WI38 (cell line): ENCODE results near the gene IFITM1.

Experiments
- H3K4me3 ChIP-seq: 2 replicates; pipeline ENCODE4 v1.5.1; 2011; ENCODE audit warnings: low read depth, mild to moderate bottlenecking, control low read depth, low read length
- CTCF ChIP-seq: IDR thresholded peaks from 2 replicates; pipeline ENCODE4 v1.5.1; 2012; ENCODE audit warnings: low read depth, mild to moderate bottlenecking, control low read depth, low read length

IFITM1 gene

DNA sequence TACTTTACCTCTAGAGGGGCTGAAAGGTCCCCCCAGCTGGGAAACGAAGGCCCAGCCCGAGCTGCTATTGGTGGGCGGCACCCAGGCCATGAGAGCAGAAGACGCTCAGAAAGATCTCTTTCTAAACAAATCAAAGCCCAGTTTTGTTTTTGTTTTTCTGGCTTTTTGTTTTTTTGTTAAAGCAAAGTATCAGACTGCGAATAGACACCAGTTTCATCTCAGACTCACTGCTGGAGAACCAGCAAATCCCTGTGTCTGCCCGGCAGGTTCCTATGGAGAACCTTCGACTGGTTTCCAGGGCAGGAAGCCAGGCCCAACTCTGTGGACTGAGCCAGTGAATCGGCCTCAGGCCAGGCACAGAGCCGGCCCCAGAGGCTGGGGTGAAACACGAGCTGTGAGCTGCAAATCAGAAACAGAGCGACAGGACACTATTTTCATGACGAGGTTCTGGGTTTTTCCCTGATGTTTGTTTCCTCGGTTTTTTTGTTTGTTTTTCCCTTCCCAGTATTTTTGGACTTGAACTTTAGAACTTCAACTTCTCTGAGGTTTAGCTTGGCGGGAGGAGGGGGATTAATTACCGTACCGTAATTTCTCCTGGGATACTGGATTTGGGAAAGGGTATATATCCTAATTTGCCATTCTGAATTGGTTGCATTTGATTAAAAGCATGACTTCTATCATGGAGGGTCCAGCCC, 39.5 kb downstream of the IFITM1 start:
- TF ChIP-seq CTCF, result no peak
- H3K4me3 ChIP-seq, result no peak overlapping the region

DNA sequence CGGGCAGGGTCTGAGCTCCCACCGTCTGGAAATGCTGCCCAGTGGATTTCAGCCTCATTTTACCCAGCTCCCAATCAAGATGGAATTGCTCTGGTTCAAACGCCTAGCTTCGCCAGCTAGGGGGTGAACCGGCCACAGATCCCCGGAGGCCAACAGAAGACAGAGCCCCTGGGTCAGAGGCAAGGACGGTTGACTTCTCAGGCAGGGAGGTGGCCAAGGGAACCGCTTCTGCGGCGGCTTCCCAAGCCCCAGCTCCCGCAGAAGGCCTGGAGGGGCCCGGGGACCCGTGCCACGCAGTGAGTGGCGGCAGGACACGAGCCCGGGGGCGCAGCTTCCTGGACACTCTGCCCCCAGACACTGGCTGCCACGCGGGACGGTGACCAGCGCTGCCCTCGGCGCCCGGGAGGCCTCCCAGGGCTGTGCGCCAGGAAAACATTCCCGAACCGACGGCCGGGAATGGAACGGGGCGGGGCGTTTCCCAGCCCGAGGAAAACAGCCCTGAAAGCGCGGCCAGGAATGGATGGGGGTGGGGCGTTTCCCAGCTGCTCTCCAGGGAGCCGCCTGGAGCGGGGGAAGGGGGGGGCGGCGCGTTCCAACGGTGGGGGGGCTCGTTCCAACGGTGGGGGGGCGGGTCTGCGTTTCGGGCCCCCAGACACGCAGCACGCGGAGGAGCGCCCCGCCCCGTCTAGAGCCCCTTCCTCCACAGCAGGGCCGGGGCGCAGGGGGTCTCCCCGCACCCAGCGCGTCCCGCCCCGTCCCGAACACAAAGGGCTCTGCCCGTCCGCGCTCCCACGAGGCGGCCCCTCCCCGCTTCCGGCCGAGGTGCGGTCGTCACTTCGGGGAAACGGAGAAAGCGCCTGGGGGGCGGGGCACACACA, 42.0 kb downstream of the IFITM1 start:
- peak overlapping the region; percentile 29 for H3K4me3 ChIP-seq
- TF ChIP-seq CTCF, result no peak

- H3K4me3 ChIP-seq, result no peak overlapping the region
- no peak for TF ChIP-seq CTCF
Observed at GRCh38 chr11:356610-357009, 42.8 kb downstream of the IFITM1 start.

DNA sequence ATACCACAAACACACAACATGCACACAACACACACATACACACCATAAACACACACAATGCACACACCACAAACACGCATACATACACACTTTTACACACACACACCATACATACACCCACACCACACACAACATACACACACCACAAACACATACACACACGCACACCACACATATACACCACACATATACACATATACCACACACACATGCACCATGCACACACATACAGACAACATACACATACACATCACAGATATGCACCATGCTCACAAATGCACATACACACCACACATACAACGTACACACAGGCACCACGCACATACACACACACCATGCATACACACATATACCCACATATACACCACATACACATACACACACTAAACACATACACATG, 43.7 kb downstream of the IFITM1 start:
- no peak for TF ChIP-seq CTCF
- H3K4me3 ChIP-seq, result no peak overlapping the region

GRCh38 chr11:358129-358800, 44.4 kb downstream of the IFITM1 start:
- H3K4me3 ChIP-seq, result no peak overlapping the region
- no peak for TF ChIP-seq CTCF

DNA sequence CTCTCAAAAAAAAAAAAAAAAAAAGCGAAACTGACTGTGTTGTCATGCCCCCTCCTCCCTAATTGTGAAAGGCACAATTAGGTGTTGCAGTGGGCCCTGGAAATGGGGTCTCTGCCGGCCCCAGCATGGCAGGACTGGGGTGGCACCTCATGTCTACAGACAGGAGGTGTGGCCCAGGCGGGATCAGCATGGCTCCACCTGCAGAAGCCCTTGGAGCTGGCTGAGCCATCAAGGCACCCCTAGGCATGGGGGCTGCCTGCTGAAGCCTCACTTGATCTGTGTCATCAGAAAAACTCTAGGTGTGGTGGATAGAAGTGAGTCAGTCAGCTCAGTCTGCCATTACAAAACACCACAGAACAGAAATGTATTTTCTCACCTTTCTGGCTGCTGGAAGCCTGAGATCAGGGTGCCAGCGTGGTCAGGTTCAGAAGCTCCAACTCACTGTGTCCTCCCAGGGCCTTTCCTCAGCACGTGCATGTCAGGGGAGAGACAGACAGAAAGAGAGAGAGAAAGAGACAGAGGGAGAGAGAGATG, 45.4 kb downstream of the IFITM1 start:
- no peak overlapping the region for H3K4me3 ChIP-seq
- no peak for TF ChIP-seq CTCF
